Activated CD8-positive, alpha-beta memory T cell treated with anti-CD3 and anti-CD28 coated beads for 48 hours (primary cell): ENCODE data around the gene HOXD13.

Source experiments
- DNase-seq, 3 experiments: peaks; one replicate each; pipeline ENCODE4 v3.0.0-alpha.2; 2020; ENCODE audit warnings: low read depth in 2 of 3, low spot score in 2 of 3

The HOXD13 gene

GRCh38 chr2:176092270-176093144 lies at the start of gene HOXD13:
Gene HOXD13, plus strand, starts transcription at chr2:176092721. Its CDS starts 170 bp downstream, at chr2:176092891.
- no peak for DNase-seq

GRCh38 chr2:176056406-176056805 lies 36.1 kb upstream of the HOXD13 start:
- DNase-seq: no peak

- no peak for DNase-seq
Measured at GRCh38 chr2:176063958-176064357, 28.6 kb upstream of the HOXD13 start.

- no peak for DNase-seq
Measured at GRCh38 chr2:176066645-176067588, 25.6 kb upstream of the HOXD13 start.

GRCh38 chr2:176067589-176068418 lies 24.7 kb upstream of the HOXD13 start:
- DNase-seq: no peak

GRCh38 chr2:176068419-176068832 lies 24.1 kb upstream of the HOXD13 start:
- no peak for DNase-seq

- DNase-seq: no peak
Measured at GRCh38 chr2:176071330-176072291, 20.9 kb upstream of the HOXD13 start.

GRCh38 chr2:176072292-176072669 lies 20.2 kb upstream of the HOXD13 start:
- no peak for DNase-seq

- no peak for DNase-seq
Measured at GRCh38 chr2:176072951-176073904, 19.3 kb upstream of the HOXD13 start.

GRCh38 chr2:176074919-176075425 lies 17.5 kb upstream of the HOXD13 start:
- no peak for DNase-seq

GRCh38 chr2:176075481-176075880 lies 17.0 kb upstream of the HOXD13 start:
- DNase-seq: no peak

GRCh38 chr2:176076063-176076462 lies 16.5 kb upstream of the HOXD13 start:
- no peak for DNase-seq

GRCh38 chr2:176076796-176077195 lies 15.7 kb upstream of the HOXD13 start:
- DNase-seq: no peak

- no peak for DNase-seq
Measured at GRCh38 chr2:176078541-176079284, 13.8 kb upstream of the HOXD13 start.

GRCh38 chr2:176079285-176079830 lies 13.2 kb upstream of the HOXD13 start:
- no peak for DNase-seq

GRCh38 chr2:176079831-176080539 lies 12.5 kb upstream of the HOXD13 start:
- no peak for DNase-seq
